GM19025 (cell line): ENCODE data around the gene NXPE2.

ENCODE experiments used
- ATAC-seq: cut with Tn5 transposase; IDR thresholded peaks from one replicate; pipeline ENCODE4 v1.9.1; 2021; ENCODE audit warnings: mild to moderate bottlenecking, low read depth, moderate library complexity; ENCODE audit not compliant: unreplicated experiment

NXPE2 gene

DNA sequence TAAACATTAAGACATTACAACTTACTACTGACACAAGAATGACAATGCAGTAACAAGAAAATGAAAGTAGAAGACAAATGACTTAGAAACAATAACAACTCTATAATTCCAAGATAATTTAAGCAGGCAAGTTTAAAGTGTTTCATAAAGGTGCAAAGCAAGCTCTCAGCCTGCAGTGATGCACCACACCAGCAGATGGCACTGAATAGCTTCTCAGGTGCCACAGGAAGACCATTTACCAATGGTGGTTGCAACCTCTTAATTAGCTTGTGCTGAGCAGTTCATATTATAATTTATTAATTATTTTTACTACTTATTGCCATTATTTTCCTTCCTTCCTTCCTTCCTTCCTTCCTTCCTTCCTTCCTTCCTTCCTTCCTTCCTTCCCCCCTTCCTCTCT, 60.6 kb downstream of the NXPE2 start:
- ATAC-seq = no peak

GRCh38 chr11:114745150-114745671, 66.9 kb downstream of the NXPE2 start:
- ATAC-seq = no peak

GRCh38 chr11:114746013-114746412, 67.7 kb downstream of the NXPE2 start:
- no peak for ATAC-seq
